Neural cell (in vitro differentiated cells): ENCODE results near the gene FBXO5.

Source experiments
- EP300 ChIP-seq: fragments of 450-650 bp; conservative IDR thresholded peaks from 2 replicates; pipeline ENCODE4 v1.6.1; 2014; ENCODE audit warnings: antibody characterized with exemption, mild to moderate bottlenecking, moderate library complexity; ENCODE audit not compliant: poor library complexity, severe bottlenecking
- EZH2 ChIP-seq: fragments of 200-600, 300-800 bp; shearing (Covaris generic), sonication (generic); IDR thresholded peaks from 2 replicates; pipeline ENCODE4 v1.6.1; 2014; ENCODE audit warnings: antibody characterized with exemption, low read length, borderline replicate concordance, mild to moderate bottlenecking; ENCODE audit not compliant: insufficient read depth, poor library complexity, severe bottlenecking
- POLR2AphosphoS5 ChIP-seq: IDR thresholded peaks from 2 replicates; pipeline ENCODE4 v1.6.1; 2012
- RAD21 ChIP-seq: fragments of 450-650 bp; conservative IDR thresholded peaks from 2 replicates; pipeline ENCODE4 v1.6.1; 2014; ENCODE audit warnings: antibody characterized with exemption, mild to moderate bottlenecking, moderate library complexity
- TF ChIP-seq, protein P1 (sequence below): fragments of 450-650 bp; IDR thresholded peaks from 2 replicates; pipeline ENCODE4 v1.5.1; 2014; ENCODE audit warnings: antibody characterized with exemption, mild to moderate bottlenecking, moderate library complexity; ENCODE audit not compliant: poor library complexity, severe bottlenecking
- TF ChIP-seq, protein P2 (sequence below): IDR thresholded peaks from 2 replicates; pipeline ENCODE4 v1.6.1; 2012; ENCODE audit warnings: borderline replicate concordance

DNA sequence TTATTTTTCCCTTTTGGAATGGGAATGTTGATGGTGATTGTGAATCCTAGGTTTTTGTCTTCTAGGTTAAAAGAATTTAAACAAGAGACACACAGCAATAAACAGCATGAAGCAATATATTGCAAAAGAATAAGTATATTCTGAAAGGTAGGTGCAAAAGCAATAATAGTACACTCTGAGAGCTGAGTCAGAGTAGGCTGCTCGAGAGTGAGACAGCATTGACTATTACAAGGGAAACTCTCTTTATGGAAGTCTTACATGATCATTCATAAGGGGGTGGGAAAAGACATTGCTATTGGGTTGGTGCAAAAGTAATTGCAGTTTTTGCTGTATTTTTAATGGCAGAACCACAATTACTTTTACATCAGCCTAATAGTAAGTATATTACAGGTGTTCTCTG is 25.0 kb downstream of the FBXO5 start:
- TF ChIP-seq POLR2AphosphoS5 (no peak), EZH2 (no peak), EP300 (no peak), RAD21 (no peak)
- TF ChIP-seq, protein P1, sequence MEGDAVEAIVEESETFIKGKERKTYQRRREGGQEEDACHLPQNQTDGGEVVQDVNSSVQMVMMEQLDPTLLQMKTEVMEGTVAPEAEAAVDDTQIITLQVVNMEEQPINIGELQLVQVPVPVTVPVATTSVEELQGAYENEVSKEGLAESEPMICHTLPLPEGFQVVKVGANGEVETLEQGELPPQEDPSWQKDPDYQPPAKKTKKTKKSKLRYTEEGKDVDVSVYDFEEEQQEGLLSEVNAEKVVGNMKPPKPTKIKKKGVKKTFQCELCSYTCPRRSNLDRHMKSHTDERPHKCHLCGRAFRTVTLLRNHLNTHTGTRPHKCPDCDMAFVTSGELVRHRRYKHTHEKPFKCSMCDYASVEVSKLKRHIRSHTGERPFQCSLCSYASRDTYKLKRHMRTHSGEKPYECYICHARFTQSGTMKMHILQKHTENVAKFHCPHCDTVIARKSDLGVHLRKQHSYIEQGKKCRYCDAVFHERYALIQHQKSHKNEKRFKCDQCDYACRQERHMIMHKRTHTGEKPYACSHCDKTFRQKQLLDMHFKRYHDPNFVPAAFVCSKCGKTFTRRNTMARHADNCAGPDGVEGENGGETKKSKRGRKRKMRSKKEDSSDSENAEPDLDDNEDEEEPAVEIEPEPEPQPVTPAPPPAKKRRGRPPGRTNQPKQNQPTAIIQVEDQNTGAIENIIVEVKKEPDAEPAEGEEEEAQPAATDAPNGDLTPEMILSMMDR, result no peak
- TF ChIP-seq, protein P2, sequence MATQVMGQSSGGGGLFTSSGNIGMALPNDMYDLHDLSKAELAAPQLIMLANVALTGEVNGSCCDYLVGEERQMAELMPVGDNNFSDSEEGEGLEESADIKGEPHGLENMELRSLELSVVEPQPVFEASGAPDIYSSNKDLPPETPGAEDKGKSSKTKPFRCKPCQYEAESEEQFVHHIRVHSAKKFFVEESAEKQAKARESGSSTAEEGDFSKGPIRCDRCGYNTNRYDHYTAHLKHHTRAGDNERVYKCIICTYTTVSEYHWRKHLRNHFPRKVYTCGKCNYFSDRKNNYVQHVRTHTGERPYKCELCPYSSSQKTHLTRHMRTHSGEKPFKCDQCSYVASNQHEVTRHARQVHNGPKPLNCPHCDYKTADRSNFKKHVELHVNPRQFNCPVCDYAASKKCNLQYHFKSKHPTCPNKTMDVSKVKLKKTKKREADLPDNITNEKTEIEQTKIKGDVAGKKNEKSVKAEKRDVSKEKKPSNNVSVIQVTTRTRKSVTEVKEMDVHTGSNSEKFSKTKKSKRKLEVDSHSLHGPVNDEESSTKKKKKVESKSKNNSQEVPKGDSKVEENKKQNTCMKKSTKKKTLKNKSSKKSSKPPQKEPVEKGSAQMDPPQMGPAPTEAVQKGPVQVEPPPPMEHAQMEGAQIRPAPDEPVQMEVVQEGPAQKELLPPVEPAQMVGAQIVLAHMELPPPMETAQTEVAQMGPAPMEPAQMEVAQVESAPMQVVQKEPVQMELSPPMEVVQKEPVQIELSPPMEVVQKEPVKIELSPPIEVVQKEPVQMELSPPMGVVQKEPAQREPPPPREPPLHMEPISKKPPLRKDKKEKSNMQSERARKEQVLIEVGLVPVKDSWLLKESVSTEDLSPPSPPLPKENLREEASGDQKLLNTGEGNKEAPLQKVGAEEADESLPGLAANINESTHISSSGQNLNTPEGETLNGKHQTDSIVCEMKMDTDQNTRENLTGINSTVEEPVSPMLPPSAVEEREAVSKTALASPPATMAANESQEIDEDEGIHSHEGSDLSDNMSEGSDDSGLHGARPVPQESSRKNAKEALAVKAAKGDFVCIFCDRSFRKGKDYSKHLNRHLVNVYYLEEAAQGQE, result no peak
